C4-2B (cell line): ENCODE measurements around the gene TAF3.

Experiments
- H3K27ac ChIP-seq: fragments of 450-650 bp; 2 replicates; pipeline ENCODE4 v1.5.1; 2017
- ZFX ChIP-seq: fragments of 450-650 bp; IDR thresholded peaks from 2 replicates; pipeline ENCODE4 v1.6.1; 2017
- TF ChIP-seq, protein P1 (sequence below): fragments of 450-650 bp; conservative IDR thresholded peaks from 2 replicates; pipeline ENCODE4 v1.5.1; 2017; ENCODE audit warnings: mild to moderate bottlenecking

Gene TAF3

DNA sequence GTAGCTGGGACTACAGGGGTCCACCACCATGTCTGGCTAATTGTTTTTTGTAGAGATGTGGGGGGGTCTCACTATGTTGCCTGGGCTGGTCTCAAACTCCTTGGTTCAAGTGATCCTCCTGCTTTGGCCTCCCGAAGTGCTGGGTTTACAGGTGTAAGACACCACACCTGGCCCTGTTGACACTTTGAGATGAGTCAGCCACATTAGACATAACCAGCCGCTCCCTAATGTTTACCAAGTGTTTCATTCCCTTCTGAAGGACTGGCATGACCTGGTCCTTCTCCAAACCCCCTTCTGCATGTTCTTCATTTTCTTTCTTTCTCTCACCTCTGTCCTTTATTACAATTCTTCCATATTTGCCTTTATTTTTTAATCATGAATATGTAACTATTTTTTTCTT is 67.8 kb downstream of the TAF3 start:
- no peak for TF ChIP-seq ZFX
- TF ChIP-seq, protein P1, sequence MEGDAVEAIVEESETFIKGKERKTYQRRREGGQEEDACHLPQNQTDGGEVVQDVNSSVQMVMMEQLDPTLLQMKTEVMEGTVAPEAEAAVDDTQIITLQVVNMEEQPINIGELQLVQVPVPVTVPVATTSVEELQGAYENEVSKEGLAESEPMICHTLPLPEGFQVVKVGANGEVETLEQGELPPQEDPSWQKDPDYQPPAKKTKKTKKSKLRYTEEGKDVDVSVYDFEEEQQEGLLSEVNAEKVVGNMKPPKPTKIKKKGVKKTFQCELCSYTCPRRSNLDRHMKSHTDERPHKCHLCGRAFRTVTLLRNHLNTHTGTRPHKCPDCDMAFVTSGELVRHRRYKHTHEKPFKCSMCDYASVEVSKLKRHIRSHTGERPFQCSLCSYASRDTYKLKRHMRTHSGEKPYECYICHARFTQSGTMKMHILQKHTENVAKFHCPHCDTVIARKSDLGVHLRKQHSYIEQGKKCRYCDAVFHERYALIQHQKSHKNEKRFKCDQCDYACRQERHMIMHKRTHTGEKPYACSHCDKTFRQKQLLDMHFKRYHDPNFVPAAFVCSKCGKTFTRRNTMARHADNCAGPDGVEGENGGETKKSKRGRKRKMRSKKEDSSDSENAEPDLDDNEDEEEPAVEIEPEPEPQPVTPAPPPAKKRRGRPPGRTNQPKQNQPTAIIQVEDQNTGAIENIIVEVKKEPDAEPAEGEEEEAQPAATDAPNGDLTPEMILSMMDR, result no peak
- H3K27ac ChIP-seq, result no peak overlapping the region

DNA sequence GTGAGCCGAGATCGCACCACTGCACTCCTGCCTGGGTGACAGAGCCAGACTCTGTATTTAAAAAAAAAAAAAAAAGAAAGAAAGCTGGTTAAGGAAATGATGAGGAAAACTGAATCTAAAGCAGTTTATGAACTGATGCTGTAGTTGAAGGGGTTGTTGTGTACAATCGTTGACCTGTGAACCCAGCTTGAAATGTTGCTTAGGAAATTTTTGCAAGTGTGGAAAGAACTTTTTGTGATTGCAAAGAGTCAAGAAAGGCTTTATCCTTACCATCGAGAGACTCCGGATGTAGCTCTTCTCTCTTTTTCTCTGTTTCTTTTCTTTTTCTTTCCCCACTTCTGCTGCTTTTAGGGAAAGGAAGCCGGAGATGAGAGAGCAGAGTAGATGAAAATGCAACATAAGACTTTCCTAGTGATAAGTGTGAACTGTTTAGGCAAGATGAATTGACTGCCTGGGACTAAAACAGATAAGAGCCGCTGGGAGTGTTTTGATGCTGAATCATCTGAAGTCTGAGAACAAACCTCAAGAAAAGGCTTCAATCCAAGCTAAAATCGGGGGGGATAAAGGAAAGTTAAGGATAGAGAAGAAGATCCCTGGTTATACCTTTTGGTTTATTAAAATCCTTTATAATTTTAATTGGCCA is 69.0 kb downstream of the TAF3 start:
- TF ChIP-seq, protein P1, result no peak
- TF ChIP-seq ZFX, result no peak
- no peak overlapping the region for H3K27ac ChIP-seq

DNA sequence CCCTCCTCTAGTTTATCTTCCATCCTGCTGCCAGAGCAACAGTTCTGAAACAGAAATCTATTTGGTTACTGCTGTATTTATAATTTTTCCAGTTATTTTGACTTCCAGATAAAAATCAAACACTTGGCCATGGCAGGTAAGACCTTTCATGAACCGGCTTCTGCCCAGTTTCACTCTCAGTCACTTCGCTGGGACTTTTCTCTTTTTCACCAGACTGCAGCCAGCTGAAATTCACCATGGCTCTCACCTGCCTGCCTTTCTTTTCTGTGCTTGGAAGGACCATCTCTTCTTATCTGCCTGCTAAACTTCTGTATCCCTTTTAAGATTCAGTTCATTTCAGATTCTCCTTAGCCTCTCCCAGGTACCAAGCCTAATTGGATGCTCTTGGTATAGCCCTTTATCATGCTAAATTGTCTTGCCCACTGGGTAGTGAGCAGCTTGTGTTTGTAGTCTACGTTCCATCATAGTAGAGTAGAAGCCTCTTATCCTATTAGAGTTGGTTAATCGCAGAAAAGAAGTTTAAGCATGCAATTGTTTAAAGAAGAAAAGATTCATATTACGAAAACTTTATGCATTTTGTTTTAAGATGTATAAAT is 71.7 kb downstream of the TAF3 start:
- no peak for TF ChIP-seq ZFX
- TF ChIP-seq, protein P1, result no peak
- H3K27ac ChIP-seq, result no peak overlapping the region

DNA sequence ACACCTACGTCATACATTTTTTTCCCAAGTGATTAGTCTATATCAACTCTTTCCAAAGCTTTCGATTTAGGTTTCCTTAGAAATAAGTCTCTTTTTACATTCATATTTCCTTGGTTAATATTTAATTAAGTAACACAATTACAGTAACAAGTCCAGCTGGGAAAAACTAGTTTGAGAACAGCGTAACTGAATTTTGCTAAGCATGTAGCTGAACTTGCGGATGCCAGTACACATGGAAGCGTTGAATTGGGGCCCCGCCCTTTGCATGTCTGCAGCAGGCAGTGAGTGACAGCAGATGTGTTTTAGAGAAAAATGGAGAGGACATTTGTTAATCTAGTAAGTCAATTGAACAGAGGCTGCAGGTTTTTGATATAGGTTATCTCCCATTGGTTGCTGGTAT is 72.5 kb downstream of the TAF3 start:
- TF ChIP-seq, protein P1, result no peak
- no peak for TF ChIP-seq ZFX
- H3K27ac ChIP-seq, result no peak overlapping the region

DNA sequence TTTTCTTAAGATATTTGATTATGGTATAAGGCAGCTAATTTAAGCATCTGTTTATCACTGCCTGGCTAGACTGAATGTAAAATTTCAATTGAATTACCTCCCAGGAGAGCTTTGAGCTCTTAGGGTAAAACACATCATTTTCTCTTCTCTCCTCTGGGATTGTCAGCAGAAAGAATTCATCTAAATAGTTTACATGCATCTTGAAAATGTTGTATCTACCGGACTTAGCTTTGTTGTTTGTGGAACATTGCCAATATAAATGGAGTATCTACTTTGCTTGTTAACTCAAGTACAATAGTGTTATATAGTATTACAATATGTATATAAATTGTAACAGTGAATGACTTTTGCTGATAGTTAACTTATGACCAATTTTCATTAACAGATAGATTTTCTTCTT is 73.3 kb downstream of the TAF3 start:
- TF ChIP-seq, protein P1, result no peak
- TF ChIP-seq ZFX, result no peak
- H3K27ac ChIP-seq, result no peak overlapping the region

DNA sequence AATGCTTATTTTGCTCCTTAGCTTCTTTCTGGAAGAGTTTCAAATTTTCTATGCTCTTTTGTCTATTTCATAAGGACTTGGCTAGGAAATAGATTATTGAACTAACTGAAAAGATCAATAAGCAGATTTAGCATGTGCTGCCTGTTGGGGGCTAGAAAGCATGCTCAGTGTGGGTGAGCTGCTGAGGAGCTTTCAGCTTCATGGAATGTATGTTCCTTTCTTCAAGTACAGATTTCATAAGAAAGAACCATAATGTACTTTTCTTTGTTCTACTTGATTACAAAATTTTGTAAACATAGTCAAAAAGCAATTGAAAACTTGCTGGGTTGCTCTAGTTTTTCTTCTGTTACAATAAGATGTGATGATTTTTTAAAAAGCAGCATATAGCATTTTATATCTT is 73.8 kb downstream of the TAF3 start:
- no peak for TF ChIP-seq ZFX
- TF ChIP-seq, protein P1, result no peak

DNA sequence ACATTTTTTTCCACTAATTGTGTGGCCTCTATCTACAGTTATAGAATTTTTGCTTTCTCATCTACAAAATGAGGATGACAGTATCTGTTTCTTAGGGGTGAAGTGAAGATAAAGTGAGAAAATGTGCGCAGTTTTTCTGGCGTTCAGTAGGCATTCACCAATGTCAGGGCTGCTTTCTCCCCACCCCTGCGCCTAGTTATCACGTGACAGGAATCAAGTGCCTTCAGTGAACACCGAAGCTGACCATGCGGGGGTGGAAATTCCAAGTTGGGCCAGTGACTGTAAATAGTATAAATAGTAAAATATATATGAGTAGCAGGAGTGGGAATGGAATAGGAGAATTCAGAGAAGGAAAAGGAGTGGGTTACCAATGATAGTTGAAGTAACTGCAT is 77.4 kb downstream of the TAF3 start:
- TF ChIP-seq, protein P1, result no peak
- no peak for TF ChIP-seq ZFX

More for the DNA sequence above, 73.8 kb downstream of the TAF3 start:
- H3K27ac ChIP-seq, result no peak overlapping the region

More for the DNA sequence above, 77.4 kb downstream of the TAF3 start:
- no peak overlapping the region for H3K27ac ChIP-seq
